ES-I3 (cell line): ENCODE data around the gene MYCBP.
A peak's percentile ranks its signal among the peaks of the same experiment; 100 is the strongest.
"Not testable (repeated sequence)": the region's sequence is repeated elsewhere in the genome, so short reads cannot be mapped to it uniquely, and the experiment has no call there.

Experiments used
- H3K36me3 ChIP-seq: 2 replicates; pipeline ENCODE4 v1.6.1; 2013; ENCODE audit warnings: mild to moderate bottlenecking, low read length, control low read depth, moderate library complexity; ENCODE audit not compliant: insufficient read depth
- H3K4me1 ChIP-seq: 2 replicates; pipeline ENCODE4 v1.6.1; 2013; ENCODE audit warnings: mild to moderate bottlenecking, control low read depth, low read length; ENCODE audit not compliant: insufficient read depth
- H3K9ac ChIP-seq: 2 replicates; pipeline ENCODE4 v1.6.1; 2013; ENCODE audit warnings: low read depth, mild to moderate bottlenecking, low read length, moderate library complexity
- H3K9me3 ChIP-seq: 2 replicates; pipeline ENCODE4 v1.6.1; 2013; ENCODE audit warnings: mild to moderate bottlenecking, low read length, moderate library complexity; ENCODE audit not compliant: control insufficient read depth, insufficient read depth

Gene MYCBP

GRCh38 chr1:38873027-38873969 is at the start of gene MYCBP:
Gene MYCBP (minus strand): TSS chr1:38873348. CDS start chr1:38873305, 43 bp downstream.
- Histone ChIP-seq H3K36me3 (no peaks in the 10 kb centered on the region), H3K4me1 (no peaks in the 10 kb centered on the region), H3K9me3 (no peaks in the 10 kb centered on the region), H3K9ac (peak within 1 kb of the TSS; percentile 88)

DNA sequence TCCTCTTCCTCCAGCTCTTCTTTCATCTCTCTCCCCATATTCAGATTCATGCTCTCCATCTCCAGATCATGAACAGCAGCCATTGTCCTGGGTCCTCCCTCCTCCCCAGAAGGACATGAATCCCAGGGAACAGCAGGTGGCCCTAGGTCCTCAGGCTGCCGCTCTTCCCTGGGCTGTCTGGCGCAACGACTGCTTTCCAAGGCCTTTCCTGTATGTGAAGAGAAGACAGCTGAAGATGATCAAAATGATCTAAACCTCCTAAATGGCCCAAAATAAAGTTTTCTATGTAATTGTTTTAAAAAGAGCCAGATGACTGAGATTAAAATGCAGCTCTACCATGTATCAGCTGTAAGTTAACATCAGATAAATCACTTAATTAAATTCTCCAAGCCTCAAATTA is 46.0 kb upstream of the MYCBP start:
- Histone ChIP-seq H3K36me3 (no peaks in the 10 kb centered on the region), H3K9ac (no peak overlapping the region), H3K4me1 (no peaks in the 10 kb centered on the region), H3K9me3 (no peaks in the 10 kb centered on the region)

DNA sequence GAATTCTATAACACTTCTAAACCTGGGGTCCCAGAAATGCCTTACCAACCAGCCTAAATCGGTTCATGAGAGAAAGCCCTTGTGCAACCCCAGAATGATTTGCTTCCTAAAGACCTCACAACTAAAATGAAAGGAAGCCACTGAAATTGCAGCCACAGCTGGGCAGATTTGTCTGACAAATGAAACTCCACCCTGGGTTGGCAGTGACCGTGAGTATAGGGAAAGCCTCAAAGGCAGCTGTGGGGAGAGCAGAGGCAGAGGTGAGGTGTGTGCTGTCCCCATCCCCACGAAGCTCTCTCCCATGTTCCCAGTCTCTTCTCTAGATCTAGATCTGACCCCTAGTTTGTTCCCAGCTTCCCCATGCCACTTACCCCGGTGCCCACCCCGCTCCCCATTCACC is 45.4 kb upstream of the MYCBP start:
- Histone ChIP-seq H3K9ac (no peak overlapping the region), H3K9me3 (no peaks in the 10 kb centered on the region)

GRCh38 chr1:38917772-38918171 is 44.6 kb upstream of the MYCBP start:
- H3K9ac ChIP-seq: no peak overlapping the region
- H3K9me3 ChIP-seq: no peaks in the 10 kb centered on the region
- H3K36me3 ChIP-seq: no peaks in the 10 kb centered on the region
- H3K4me1 ChIP-seq: no peaks in the 10 kb centered on the region

More for the DNA sequence above, 45.4 kb upstream of the MYCBP start:
- H3K36me3 ChIP-seq: no peaks in the 10 kb centered on the region
- H3K4me1 ChIP-seq: no peaks in the 10 kb centered on the region

DNA sequence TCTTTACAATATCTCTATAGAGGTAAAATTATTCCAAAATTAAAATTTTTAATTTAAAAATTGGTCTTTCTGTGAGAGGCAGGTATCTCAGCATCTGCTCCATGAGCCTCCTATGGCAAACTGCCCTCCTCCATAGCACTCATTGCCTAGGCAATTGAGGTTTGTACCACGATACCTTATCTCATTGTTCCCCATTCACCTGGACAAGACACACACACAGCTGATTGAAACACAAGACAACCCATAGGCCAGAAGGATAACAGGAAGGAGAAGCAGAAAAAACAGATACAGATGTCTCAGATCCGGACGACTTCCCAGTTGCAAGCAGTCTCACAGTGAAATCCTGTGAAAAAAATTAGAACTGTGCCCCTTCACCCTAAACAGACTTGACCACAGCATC is 44.2 kb upstream of the MYCBP start:
- H3K9ac ChIP-seq: no peak overlapping the region
- no peaks in the 10 kb centered on the region for H3K4me1 ChIP-seq
- H3K36me3 ChIP-seq: no peaks in the 10 kb centered on the region
- no peaks in the 10 kb centered on the region for H3K9me3 ChIP-seq

DNA sequence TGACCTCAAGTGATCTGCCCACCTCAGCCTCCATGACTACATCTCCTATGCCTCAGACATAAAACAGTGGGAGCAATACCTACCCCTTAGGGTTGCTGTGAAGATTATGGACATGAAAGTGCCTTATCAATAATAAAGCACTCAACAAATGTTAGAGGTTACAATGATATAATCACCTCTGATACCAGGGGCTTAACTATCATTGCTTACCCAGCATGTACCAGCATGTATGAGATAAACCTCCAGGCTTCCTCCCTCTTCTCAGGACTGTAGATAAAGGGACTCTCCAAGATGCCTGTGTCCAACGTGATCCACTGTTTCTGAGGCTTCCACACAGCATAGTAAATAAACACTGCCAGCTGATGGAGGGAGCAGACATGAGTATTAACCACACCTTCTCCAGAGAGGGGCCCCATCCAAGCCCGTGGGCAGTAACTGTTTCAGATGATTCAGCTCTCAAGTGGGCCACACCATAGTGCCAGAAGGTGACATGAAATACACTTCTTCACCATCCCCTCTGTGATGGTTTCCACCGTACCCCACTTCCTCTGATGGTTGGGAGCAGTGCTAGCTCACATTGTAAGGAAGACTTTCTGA is 42.3 kb upstream of the MYCBP start:
- no peaks in the 10 kb centered on the region for H3K9me3 ChIP-seq
- H3K9ac ChIP-seq: no peak overlapping the region
- no peaks in the 10 kb centered on the region for H3K4me1 ChIP-seq
- no peaks in the 10 kb centered on the region for H3K36me3 ChIP-seq

GRCh38 chr1:38914908-38915307 is 41.8 kb upstream of the MYCBP start:
- H3K4me1 ChIP-seq, H3K9me3 ChIP-seq, H3K9ac ChIP-seq, H3K36me3 ChIP-seq: not testable (repeated sequence)

DNA sequence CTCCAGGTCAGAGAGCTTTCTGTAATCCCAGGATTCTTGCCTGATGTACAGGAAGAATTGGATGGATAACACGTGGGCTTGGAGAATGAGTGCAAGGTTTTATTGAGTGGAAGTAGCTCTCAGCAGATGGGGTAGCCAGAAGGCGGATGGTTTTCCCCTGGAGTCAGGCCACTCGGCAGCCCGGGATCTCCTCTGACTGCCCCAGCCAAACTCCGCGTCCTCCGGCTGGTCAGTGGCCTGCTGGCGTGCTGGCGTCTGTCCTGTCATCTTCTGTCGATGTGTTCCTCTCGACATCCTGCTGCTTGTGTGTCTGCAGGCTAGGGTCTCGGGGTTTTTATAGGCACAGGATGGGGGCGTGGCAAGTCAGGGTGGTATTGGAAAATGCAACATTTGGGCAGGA is 35.7 kb upstream of the MYCBP start:
- Histone ChIP-seq H3K36me3 (no peaks in the 10 kb centered on the region), H3K9ac (no peak overlapping the region), H3K4me1 (no peaks in the 10 kb centered on the region), H3K9me3 (no peaks in the 10 kb centered on the region; the same call in 1 of the 2 replicates)

DNA sequence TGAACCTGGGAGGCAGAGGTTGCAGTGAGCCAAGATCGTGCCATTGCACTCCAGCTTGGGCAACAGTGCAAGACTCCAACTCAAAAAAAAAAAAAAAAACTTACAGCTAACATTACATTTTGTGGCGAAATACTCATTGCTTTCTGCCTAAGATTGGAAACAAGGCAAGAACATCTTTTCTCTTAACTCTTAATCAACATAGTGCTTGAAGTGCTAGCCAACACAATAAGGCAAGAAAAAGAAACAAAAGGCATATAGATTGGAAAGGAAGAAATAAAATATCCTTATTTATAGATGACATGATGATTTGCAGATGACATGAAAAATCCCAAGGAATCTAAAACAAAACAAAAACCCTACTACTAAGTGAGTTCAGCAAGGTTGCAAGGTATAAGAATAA is 32.8 kb upstream of the MYCBP start:
- H3K4me1 ChIP-seq: no peaks in the 10 kb centered on the region
- no peaks in the 10 kb centered on the region; the same call in 1 of the 2 replicates for H3K9me3 ChIP-seq
- no peaks in the 10 kb centered on the region for H3K36me3 ChIP-seq
- no peak overlapping the region for H3K9ac ChIP-seq

- H3K9me3 ChIP-seq: no peaks in the 10 kb centered on the region
- no peaks in the 10 kb centered on the region for H3K36me3 ChIP-seq
- H3K9ac ChIP-seq: no peak overlapping the region
- H3K4me1 ChIP-seq: no peaks in the 10 kb centered on the region
Measured at GRCh38 chr1:38899560-38899959, 26.4 kb upstream of the MYCBP start.

DNA sequence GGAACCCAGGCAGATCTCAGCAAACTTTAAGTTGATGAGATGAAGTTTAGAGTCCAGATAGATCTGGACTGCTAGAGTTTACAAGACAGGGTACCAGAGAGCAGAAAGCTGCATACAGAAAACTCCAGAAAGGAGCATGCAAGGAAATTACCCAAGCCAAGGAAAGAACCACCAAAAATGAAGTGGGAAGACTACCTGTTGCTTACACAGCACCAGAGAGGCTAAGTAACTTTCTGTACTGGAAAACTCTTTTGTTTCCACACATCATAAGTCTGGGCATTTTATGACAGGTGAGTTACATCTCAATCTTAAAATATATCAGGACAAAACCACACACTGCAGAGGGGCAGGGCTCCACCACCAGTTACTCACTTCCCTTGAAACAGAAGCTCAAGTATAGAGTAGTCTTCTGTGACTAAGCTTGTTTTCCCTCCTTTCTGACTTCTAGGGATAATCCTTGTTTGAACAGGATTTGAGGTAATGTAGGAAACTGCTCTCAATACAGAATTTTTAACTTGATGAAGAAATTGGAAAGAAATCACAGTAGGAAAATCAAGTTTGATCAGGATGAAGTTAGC is 25.6 kb upstream of the MYCBP start:
- no peaks in the 10 kb centered on the region for H3K9me3 ChIP-seq
- H3K9ac ChIP-seq: no peak overlapping the region
- H3K4me1 ChIP-seq: no peaks in the 10 kb centered on the region
- H3K36me3 ChIP-seq: no peaks in the 10 kb centered on the region

DNA sequence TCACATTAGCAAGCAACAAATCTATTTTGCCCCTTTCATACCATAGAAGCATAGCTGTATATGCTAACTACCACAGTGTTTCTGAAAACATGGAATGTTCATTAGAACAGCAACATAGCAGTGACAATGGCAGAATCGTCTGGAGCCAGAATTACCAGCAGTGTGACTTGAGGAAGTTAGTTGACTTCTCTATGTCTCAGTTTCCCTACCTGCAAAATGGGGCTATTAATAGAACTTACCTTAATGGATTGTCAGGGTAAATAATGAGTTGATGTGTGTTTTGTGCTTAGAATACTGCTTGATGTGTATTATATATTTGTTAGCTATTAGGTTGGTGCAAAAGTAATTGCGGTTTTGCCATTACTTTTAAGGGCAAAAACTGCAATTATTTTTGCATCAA is 23.0 kb upstream of the MYCBP start:
- Histone ChIP-seq H3K9me3 (no peaks in the 10 kb centered on the region), H3K9ac (no peak overlapping the region), H3K36me3 (no peaks in the 10 kb centered on the region), H3K4me1 (no peaks in the 10 kb centered on the region)

DNA sequence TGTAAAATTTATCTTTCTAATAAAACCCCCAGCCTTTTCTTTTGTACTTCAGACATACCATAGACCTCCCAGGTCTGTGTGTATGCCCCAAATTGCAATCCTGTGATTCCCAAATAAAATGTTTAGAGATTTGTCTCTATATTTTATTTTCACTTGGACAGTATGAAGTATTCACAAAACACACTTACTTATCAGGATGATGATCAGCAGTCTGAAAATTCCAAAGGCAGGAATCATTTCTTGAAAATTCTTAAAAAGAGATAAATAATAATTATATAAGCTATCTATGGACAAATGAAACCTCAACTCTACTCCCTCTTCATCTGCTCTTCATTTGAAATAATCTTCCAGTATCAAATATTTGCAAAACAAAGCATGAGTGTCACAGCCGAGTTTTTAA is 19.8 kb upstream of the MYCBP start:
- Histone ChIP-seq H3K9ac (no peak overlapping the region), H3K36me3 (no peaks in the 10 kb centered on the region), H3K4me1 (no peaks in the 10 kb centered on the region), H3K9me3 (no peaks in the 10 kb centered on the region)

GRCh38 chr1:38891753-38892152 is 18.6 kb upstream of the MYCBP start:
- Histone ChIP-seq H3K36me3 (no peaks in the 10 kb centered on the region), H3K9me3 (no peaks in the 10 kb centered on the region), H3K4me1 (no peaks in the 10 kb centered on the region), H3K9ac (no peak overlapping the region)

- Histone ChIP-seq H3K4me1 (no peaks in the 10 kb centered on the region), H3K36me3 (no peaks in the 10 kb centered on the region; the same call in 1 of the 2 replicates), H3K9me3 (no peaks in the 10 kb centered on the region), H3K9ac (no peak overlapping the region)
Measured at GRCh38 chr1:38889589-38889988, 16.4 kb upstream of the MYCBP start.
